ENCODE measurements around the gene PCDHGA12. TPM values are rescaled to one million over a fixed set of nuclear protein-coding genes. Genes with fewer than 3 reads are reported as not detected.
A peak's percentile ranks its signal among the peaks of the same experiment; 100 is the strongest.
"Not testable (repeated sequence)": the region's sequence is repeated elsewhere in the genome, so short reads cannot be mapped to it uniquely, and the experiment has no call there.

Gene PCDHGA12
- total and polyA plus RNA-seq, 3 experiments from 2014 or later = 0.09 TPM; not detected in 2

- POLR2A ChIA-PET = no interaction called here
These were observed 40.9 kb upstream of the PCDHGA12 start for GRCh38 chr5:141389153-141390042.

GRCh38 chr5:141392429-141393198, 37.7 kb upstream of the PCDHGA12 start, which contains the start of gene PCDHGA8:
Gene PCDHGA8, plus strand, starts transcription at chr5:141392633. Its CDS starts 181 bp downstream, at chr5:141392814.
- Mint-ChIP-seq H3K4me3 (peak within 1 kb of the TSS in 1 of 7 donors; percentile 23), H3K27me3 (peaks cover 61 to 64% of the 10 kb centered on the region in 2 donors), H3K9me3 (peaks cover 29 to 66% (median 59%) of the 10 kb centered on the region in 5 donors), H3K36me3 (peaks cover 2 to 20% (median 2%) of the 10 kb centered on the region in 3 donors), H3K27ac (no peak within 1 kb of the TSS), H3K4me1 (no peaks in the 10 kb centered on the region)
- no peaks in the 10 kb centered on the region for H3K4me1 ChIP-seq (ENCODE audit: insufficient read depth, low read length)
- CTCF ChIA-PET = no interaction called here
- peaks cover 22% of the 10 kb centered on the region for H3K27me3 ChIP-seq (ENCODE audit: insufficient read depth, low read length, poor library complexity, severe bottlenecking)
- no peak within 1 kb of the TSS for H3K4me3 ChIP-seq (ENCODE audit: low read length)
- no peaks in the 10 kb centered on the region for H3K36me3 ChIP-seq (ENCODE audit: insufficient read depth, low read length)
- no peak within 1 kb of the TSS for H3K27ac ChIP-seq (ENCODE audit: low read depth, low read length)
- H3K9me3 ChIP-seq (ENCODE audit: low read length) = no peaks in the 10 kb centered on the region
- DNase-seq = no peak
- POLR2A ChIA-PET = no interaction called here

More at GRCh38 chr5:141389153-141390042, 40.9 kb upstream of the PCDHGA12 start:
- no peaks in the 10 kb centered on the region for H3K36me3 ChIP-seq (ENCODE audit: insufficient read depth, low read length)
- peaks cover 63 to 72% of the 10 kb centered on the region in 2 donors for H3K27me3 Mint-ChIP-seq
- no peak for DNase-seq
- H3K27ac ChIP-seq (ENCODE audit: low read depth, low read length) = no peak overlapping the region
- H3K36me3 Mint-ChIP-seq = peaks cover 2 to 20% (median 3%) of the 10 kb centered on the region in 3 donors
- peaks cover 21% of the 10 kb centered on the region for H3K27me3 ChIP-seq (ENCODE audit: insufficient read depth, low read length, poor library complexity, severe bottlenecking)
- no peak overlapping the region for H3K27ac Mint-ChIP-seq
- H3K4me3 Mint-ChIP-seq = no peak overlapping the region
- CTCF ChIA-PET = no interaction called here
- H3K9me3 ChIP-seq (ENCODE audit: low read length) = no peaks in the 10 kb centered on the region
- H3K9me3 Mint-ChIP-seq = peaks cover 36 to 76% (median 66%) of the 10 kb centered on the region in 5 donors
- no peak overlapping the region for H3K4me3 ChIP-seq (ENCODE audit: low read length)
- H3K4me1 ChIP-seq (ENCODE audit: insufficient read depth, low read length) = no peaks in the 10 kb centered on the region
- no peaks in the 10 kb centered on the region for H3K4me1 Mint-ChIP-seq

GRCh38 chr5:141393267-141393666, 37.0 kb upstream of the PCDHGA12 start:
- no peak for DNase-seq
- peaks cover 28 to 64% (median 58%) of the 10 kb centered on the region in 5 donors for H3K9me3 Mint-ChIP-seq
- H3K4me1 Mint-ChIP-seq = no peaks in the 10 kb centered on the region
- Histone ChIP-seq H3K36me3 (ENCODE audit: insufficient read depth, low read length) (no peaks in the 10 kb centered on the region), H3K9me3 (ENCODE audit: low read length) (no peaks in the 10 kb centered on the region), H3K27me3 (ENCODE audit: insufficient read depth, low read length, poor library complexity, severe bottlenecking) (peaks cover 22% of the 10 kb centered on the region), H3K4me3 (ENCODE audit: low read length) (no peak overlapping the region), H3K4me1 (ENCODE audit: insufficient read depth, low read length) (no peaks in the 10 kb centered on the region), H3K27ac (ENCODE audit: low read depth, low read length) (no peak overlapping the region)
- ChIA-PET POLR2A (no interaction called here), CTCF (no interaction called here)
- no peak overlapping the region for H3K4me3 Mint-ChIP-seq
- no peak overlapping the region for H3K27ac Mint-ChIP-seq
- H3K36me3 Mint-ChIP-seq = peaks cover 2 to 20% (median 2%) of the 10 kb centered on the region in 3 donors
- peaks cover 59 to 62% of the 10 kb centered on the region in 2 donors for H3K27me3 Mint-ChIP-seq

- H3K27ac ChIP-seq (ENCODE audit: low read depth, low read length); POLR2A ChIA-PET; H3K4me1 Mint-ChIP-seq; H3K4me3 Mint-ChIP-seq; H3K4me1 ChIP-seq (ENCODE audit: insufficient read depth, low read length); H3K9me3 ChIP-seq (ENCODE audit: low read length); H3K4me3 ChIP-seq (ENCODE audit: low read length); CTCF ChIA-PET; DNase-seq; H3K36me3 ChIP-seq (ENCODE audit: insufficient read depth, low read length): not testable (repeated sequence)
- Mint-ChIP-seq H3K27ac (peak overlapping the region in 1 of 8 donors; percentile 89), H3K27me3 (peaks cover 59 to 61% of the 10 kb centered on the region in 2 donors), H3K9me3 (peaks cover 20 to 65% (median 56%) of the 10 kb centered on the region in 5 donors), H3K36me3 (peaks cover 2 to 15% (median 2%) of the 10 kb centered on the region in 3 donors)
- H3K27me3 ChIP-seq (ENCODE audit: insufficient read depth, low read length, poor library complexity, severe bottlenecking) = peaks cover 22% of the 10 kb centered on the region
These were observed 35.7 kb upstream of the PCDHGA12 start for GRCh38 chr5:141394401-141395187.

- Mint-ChIP-seq H3K4me3 (peak within 1 kb of the TSS in 4 of 7 donors; percentile 5 to 54 (median 40)), H3K9me3 (peaks cover 18 to 57% (median 52%) of the 10 kb centered on the region in 5 donors), H3K36me3 (peaks cover 0 to 13% (median 3%) of the 10 kb centered on the region in 3 donors), H3K27me3 (peaks cover 55 to 56% of the 10 kb centered on the region in 2 donors)
- H3K9me3 ChIP-seq (ENCODE audit: low read length); H3K4me1 Mint-ChIP-seq; H3K27ac ChIP-seq (ENCODE audit: low read depth, low read length); H3K4me1 ChIP-seq (ENCODE audit: insufficient read depth, low read length); DNase-seq; H3K27ac Mint-ChIP-seq; POLR2A ChIA-PET; H3K36me3 ChIP-seq (ENCODE audit: insufficient read depth, low read length); H3K4me3 ChIP-seq (ENCODE audit: low read length): not testable (repeated sequence)
- peaks cover 24% of the 10 kb centered on the region for H3K27me3 ChIP-seq (ENCODE audit: insufficient read depth, low read length, poor library complexity, severe bottlenecking)
- CTCF ChIA-PET = interaction anchor here (0.8 to 1.8 kb wide), 3 partner anchors 15 to 166 kb away, joined by 3 to 7 read pairs (median 3); partner anchors contain the start of genes PCDHGA10 and PCDHGB3
These were observed 32.4 kb upstream of the PCDHGA12 start, which contains the start of gene PCDHGB5 for GRCh38 chr5:141397756-141398551. Gene PCDHGB5, plus strand, starts transcription at chr5:141397947. Its CDS starts 181 bp downstream, at chr5:141398128.

- Mint-ChIP-seq H3K36me3 (peaks cover 0 to 11% (median 3%) of the 10 kb centered on the region in 3 donors), H3K27me3 (peaks cover 56 to 59% of the 10 kb centered on the region in 2 donors), H3K9me3 (peaks cover 17 to 55% (median 52%) of the 10 kb centered on the region in 5 donors), H3K4me1 (no peaks in the 10 kb centered on the region), H3K4me3 (no peak overlapping the region), H3K27ac (no peak overlapping the region)
- no peaks in the 10 kb centered on the region for H3K36me3 ChIP-seq (ENCODE audit: insufficient read depth, low read length)
- no peak overlapping the region for H3K27ac ChIP-seq (ENCODE audit: low read depth, low read length)
- no peak for DNase-seq
- POLR2A ChIA-PET = no interaction called here
- H3K4me3 ChIP-seq (ENCODE audit: low read length) = no peak overlapping the region
- H3K4me1 ChIP-seq (ENCODE audit: insufficient read depth, low read length) = no peaks in the 10 kb centered on the region
- H3K27me3 ChIP-seq (ENCODE audit: insufficient read depth, low read length, poor library complexity, severe bottlenecking) = peaks cover 21% of the 10 kb centered on the region
- CTCF ChIA-PET = interaction anchor here (0.8 to 1.8 kb wide), 2 partner anchors 14 to 165 kb away, joined by 3 to 7 read pairs; partner anchors contain the start of gene PCDHGA10
- H3K9me3 ChIP-seq (ENCODE audit: low read length) = no peaks in the 10 kb centered on the region
These were observed 31.7 kb upstream of the PCDHGA12 start for GRCh38 chr5:141398608-141399007.

Data from CD8-positive, alpha-beta memory T cell (primary cell).